Measurements from ENCODE around the gene KSR1. TPM values are rescaled to one million over a fixed set of nuclear protein-coding genes. Genes with fewer than 3 reads are reported as not detected.
A peak's percentile ranks its signal among the peaks of the same experiment; 100 is the strongest.

The KSR1 gene
- 88.9 and 91.5 TPM in 2 replicates for total RNA-seq (2022)
- Bru-seq, nascent RNA, result percentile 77 among the genes with signal in this experiment
- BruChase-seq, experiment 1, labeled RNA remaining after a 2-hour chase, result percentile 74 among the genes with signal in this experiment
- BruChase-seq, experiment 2, labeled RNA remaining after a 6-hour chase, result percentile 77 among the genes with signal in this experiment
- long read RNA-seq, partial matches to known transcripts, result 8 of 22 reads
- long read RNA-seq, other reads (novel, unspliced or antisense), result 14 of 22 reads

- no TSS peak for BruUV-seq (replicated peaks)
- POLR2A ChIA-PET, result interaction anchor here (0.5 to 1.3 kb wide), 8 partner anchors 11 to 142 kb away, joined by 3 to 9 read pairs (median 4); no protein-coding TSS in a partner anchor
- H3K27ac Mint-ChIP-seq (ENCODE audit: unreplicated experiment), result peak within 1 kb of the TSS; percentile 76
These were observed at the start of gene KSR1 for GRCh38 chr17:27455914-27456680. KSR1 (plus strand) TSS chr17:27456448; CDS start chr17:27456644, 196 bp downstream.

GRCh38 chr17:27407916-27408864 lies 48.1 kb upstream of the KSR1 start:
- H3K36me3 Mint-ChIP-seq (ENCODE audit: insufficient read depth, unreplicated experiment), result no peaks in the 10 kb centered on the region
- H3K36me3 ChIP-seq (ENCODE audit: control insufficient read depth, insufficient read depth, low read length), result no peaks in the 10 kb centered on the region
- no peak overlapping the region for H3K4me3 ChIP-seq (ENCODE audit: low read depth, low read length)
- H3K4me1 ChIP-seq, result no peaks in the 10 kb centered on the region
- no TSS peak for BruUV-seq (replicated peaks)
- CTCF ChIA-PET, result no interaction called here
- TF ChIP-seq CTCF (IDR thresholded peaks at IDR 0.05; ENCODE audit: insufficient read depth in 1 of 2, low read depth in 1 of 2, low read length in 1 of 2, severe bottlenecking in 1 of 2, unreplicated experiment in 1 of 2), result no peak
- intact Hi-C loops (cut with micrococcal nuclease; ENCODE audit: unreplicated experiment), result no loop called here
- no peaks in the 10 kb centered on the region for H3K27me3 ChIP-seq (replicated peaks; ENCODE audit: control insufficient read depth, insufficient read depth, low read length)
- no peak overlapping the region for H3K4me3 Mint-ChIP-seq (ENCODE audit: unreplicated experiment)
- DNase-seq, result no peak
- H3K9me3 ChIP-seq, result no peaks in the 10 kb centered on the region
- H3K4me1 Mint-ChIP-seq (ENCODE audit: low read depth, unreplicated experiment), result peaks cover 8% of the 10 kb centered on the region
- no peaks in the 10 kb centered on the region for H3K27me3 Mint-ChIP-seq (ENCODE audit: insufficient read depth, unreplicated experiment)
- H3K27ac Mint-ChIP-seq (ENCODE audit: unreplicated experiment), result peak overlapping the region; percentile 22
- no peaks in the 10 kb centered on the region for H3K9me3 Mint-ChIP-seq (ENCODE audit: unreplicated experiment)
- POLR2A ChIA-PET, result no interaction called here

More at GRCh38 chr17:27455914-27456680, at the start of gene KSR1:
- peaks cover 38% of the 10 kb centered on the region for H3K4me1 Mint-ChIP-seq (ENCODE audit: low read depth, unreplicated experiment)
- H3K9me3 Mint-ChIP-seq (ENCODE audit: unreplicated experiment), result no peaks in the 10 kb centered on the region
- CTCF ChIA-PET, result interaction anchor here (0.6 to 2.3 kb wide), 42 partner anchors 8 to 780 kb away, joined by 3 to 95 read pairs (median 4); no protein-coding TSS in a partner anchor
- peak within 1 kb of the TSS; percentile 89 for H3K4me3 Mint-ChIP-seq (ENCODE audit: unreplicated experiment)
- Histone ChIP-seq H3K36me3 (ENCODE audit: control insufficient read depth, insufficient read depth, low read length) (no peaks in the 10 kb centered on the region), H3K9me3 (no peaks in the 10 kb centered on the region), H3K27me3 (replicated peaks; ENCODE audit: control insufficient read depth, insufficient read depth, low read length) (no peaks in the 10 kb centered on the region), H3K4me1 (peaks cover 30% of the 10 kb centered on the region), H3K4me3 (ENCODE audit: low read depth, low read length) (peak within 1 kb of the TSS; percentile 79)
- TF ChIP-seq CTCF (IDR thresholded peaks at IDR 0.05; ENCODE audit: insufficient read depth in 1 of 2, low read depth in 1 of 2, low read length in 1 of 2, severe bottlenecking in 1 of 2, unreplicated experiment in 1 of 2), result peak; percentile 90 to 99
- intact Hi-C loops (cut with micrococcal nuclease; ENCODE audit: unreplicated experiment), result loop anchor here (1.0 to 2.0 kb wide), 3 partner anchors 38 to 145 kb away; no protein-coding TSS in a partner anchor
- H3K36me3 Mint-ChIP-seq (ENCODE audit: insufficient read depth, unreplicated experiment), result no peaks in the 10 kb centered on the region
- H3K27me3 Mint-ChIP-seq (ENCODE audit: insufficient read depth, unreplicated experiment), result no peaks in the 10 kb centered on the region
- DNase-seq, result peak; percentile 95 to 98

- POLR2A ChIA-PET, result no interaction called here
- BruUV-seq (replicated peaks), result no TSS peak
- no peaks in the 10 kb centered on the region for H3K36me3 ChIP-seq (ENCODE audit: control insufficient read depth, insufficient read depth, low read length)
These were observed 47.4 kb upstream of the KSR1 start for GRCh38 chr17:27408891-27409290.

More at GRCh38 chr17:27408891-27409290, 47.4 kb upstream of the KSR1 start:
- TF ChIP-seq CTCF (IDR thresholded peaks at IDR 0.05; ENCODE audit: insufficient read depth in 1 of 2, low read depth in 1 of 2, low read length in 1 of 2, severe bottlenecking in 1 of 2, unreplicated experiment in 1 of 2), result no peak
- Histone ChIP-seq H3K9me3 (no peaks in the 10 kb centered on the region), H3K4me1 (no peaks in the 10 kb centered on the region), H3K4me3 (ENCODE audit: low read depth, low read length) (no peak overlapping the region), H3K27me3 (replicated peaks; ENCODE audit: control insufficient read depth, insufficient read depth, low read length) (no peaks in the 10 kb centered on the region)
- Mint-ChIP-seq H3K27me3 (ENCODE audit: insufficient read depth, unreplicated experiment) (no peaks in the 10 kb centered on the region), H3K4me3 (ENCODE audit: unreplicated experiment) (no peak overlapping the region), H3K4me1 (ENCODE audit: low read depth, unreplicated experiment) (peaks cover 8% of the 10 kb centered on the region), H3K27ac (ENCODE audit: unreplicated experiment) (no peak overlapping the region), H3K9me3 (ENCODE audit: unreplicated experiment) (no peaks in the 10 kb centered on the region), H3K36me3 (ENCODE audit: insufficient read depth, unreplicated experiment) (no peaks in the 10 kb centered on the region)
- no peak for DNase-seq
- CTCF ChIA-PET, result no interaction called here
- intact Hi-C loops (cut with micrococcal nuclease; ENCODE audit: unreplicated experiment), result no loop called here

Data from Caco-2 (cell line).